Fibroblast of lung (primary cell): Measurements from ENCODE around the gene HTR1D. TPM values are rescaled to one million over a fixed set of nuclear protein-coding genes. Genes with fewer than 3 reads are reported as not detected.
A peak's percentile ranks its signal among the peaks of the same experiment; 100 is the strongest.
"Not testable (repeated sequence)": the region's sequence is repeated elsewhere in the genome, so short reads cannot be mapped to it uniquely, and the experiment has no call there.

Experiments used
- DNase-seq, 2 donors: peaks; one replicate each; pipeline versions ENCODE4 v3.0.0 to v3.0.0-alpha.2; 2010; ENCODE audit warnings: low read depth in 2 of 2
- H2AFZ ChIP-seq: 2 replicates; pipeline ENCODE4 v1.5.1; 2012; ENCODE audit warnings: low read length, control low read depth, inconsistent platforms
- H3K27ac ChIP-seq: 2 replicates; pipeline ENCODE4 v1.5.1; 2011; ENCODE audit warnings: low read length, control low read depth; ENCODE audit not compliant: insufficient read depth
- H3K27me3 ChIP-seq: 2 replicates; pipeline ENCODE4 v1.5.1; 2011; ENCODE audit warnings: mild to moderate bottlenecking, low read length; ENCODE audit not compliant: control insufficient read depth, insufficient read depth
- H3K36me3 ChIP-seq: 2 replicates; pipeline ENCODE4 v1.5.1; 2011; ENCODE audit warnings: low read length; ENCODE audit not compliant: control insufficient read depth, insufficient read depth
- H3K4me1 ChIP-seq: 2 replicates; pipeline ENCODE4 v1.5.1; 2011; ENCODE audit warnings: low read length; ENCODE audit not compliant: control insufficient read depth, insufficient read depth; ENCODE audit errors: extremely low read depth
- H3K4me2 ChIP-seq: 2 replicates; pipeline ENCODE4 v1.5.1; 2011; ENCODE audit warnings: low read length, control low read depth; ENCODE audit not compliant: insufficient read depth; ENCODE audit errors: extremely low read depth
- H3K4me3 ChIP-seq, 4 experiments: fragments of 200-600 bp in 1 of 4; sonication (generic) in 1 of 4; replicated peaks in 1 of 4; 2 replicates each; pipeline ENCODE4 v1.5.1; 2011 to 2016; ENCODE audit warnings: low read length in 4 of 4, low read depth in 3 of 4, mild to moderate bottlenecking in 3 of 4, control low read depth in 2 of 4, inconsistent platforms in 1 of 4, mixed read lengths in 1 of 4; ENCODE audit not compliant: insufficient read depth in 1 of 4; ENCODE audit errors: control extremely low read depth in 1 of 4
- H3K79me2 ChIP-seq: 2 replicates; pipeline ENCODE4 v1.5.1; 2012; ENCODE audit warnings: mild to moderate bottlenecking, low read length, inconsistent platforms; ENCODE audit not compliant: control insufficient read depth, insufficient read depth
- H3K9ac ChIP-seq: 2 replicates; pipeline ENCODE4 v1.5.1; 2011; ENCODE audit warnings: mild to moderate bottlenecking, low read length, control low read depth; ENCODE audit not compliant: insufficient read depth
- H3K9me3 ChIP-seq: 2 replicates; pipeline ENCODE4 v1.5.1; 2012; ENCODE audit warnings: low read depth, low read length; ENCODE audit not compliant: control insufficient read depth, insufficient read depth
- H4K20me1 ChIP-seq: 2 replicates; pipeline ENCODE4 v1.5.1; 2011; ENCODE audit warnings: low read length; ENCODE audit not compliant: control insufficient read depth, insufficient read depth; ENCODE audit errors: extremely low read depth
- EZH2 ChIP-seq: IDR thresholded peaks from 2 replicates; pipeline ENCODE4 v1.5.1; 2012; ENCODE audit warnings: low read length, control low read depth, mild to moderate bottlenecking; ENCODE audit errors: missing control alignments
- polyA plus RNA-seq, 2 donors: library from polyadenylated mRNA; depleted of rRNA in 1 of 2; stranded (reverse) in 1 of 2; unstranded in 1 of 2; fragments of >200 nt; gene quantifications; 2 replicates each; pipeline ENCODE4 v1.2.1, GENCODE V29; 2011 to 2012; ENCODE audit warnings: missing spikeins in 1 of 2
- total RNA-seq: library from RNA; depleted of rRNA; stranded (reverse); fragments of >200 nt; gene quantifications from 2 replicates; pipeline ENCODE4 v1.2.1, GENCODE V29; 2014
- TF ChIP-seq, protein P1 (sequence below), 2 donors: IDR thresholded peaks in 1 of 2; conservative IDR thresholded peaks in 1 of 2; 1 replicate in 1 of 2; 2 replicates in 1 of 2; pipeline ENCODE4 v1.5.1; 2011 to 2012; ENCODE audit warnings: low read length in 2 of 2, control low read depth in 1 of 2, inconsistent platforms in 1 of 2, low read depth in 1 of 2, mild to moderate bottlenecking in 1 of 2

The HTR1D gene
- total and polyA plus RNA-seq, 2 donors (not counting 1 experiment from before 2014, with no cell fraction given): not detected

DNA sequence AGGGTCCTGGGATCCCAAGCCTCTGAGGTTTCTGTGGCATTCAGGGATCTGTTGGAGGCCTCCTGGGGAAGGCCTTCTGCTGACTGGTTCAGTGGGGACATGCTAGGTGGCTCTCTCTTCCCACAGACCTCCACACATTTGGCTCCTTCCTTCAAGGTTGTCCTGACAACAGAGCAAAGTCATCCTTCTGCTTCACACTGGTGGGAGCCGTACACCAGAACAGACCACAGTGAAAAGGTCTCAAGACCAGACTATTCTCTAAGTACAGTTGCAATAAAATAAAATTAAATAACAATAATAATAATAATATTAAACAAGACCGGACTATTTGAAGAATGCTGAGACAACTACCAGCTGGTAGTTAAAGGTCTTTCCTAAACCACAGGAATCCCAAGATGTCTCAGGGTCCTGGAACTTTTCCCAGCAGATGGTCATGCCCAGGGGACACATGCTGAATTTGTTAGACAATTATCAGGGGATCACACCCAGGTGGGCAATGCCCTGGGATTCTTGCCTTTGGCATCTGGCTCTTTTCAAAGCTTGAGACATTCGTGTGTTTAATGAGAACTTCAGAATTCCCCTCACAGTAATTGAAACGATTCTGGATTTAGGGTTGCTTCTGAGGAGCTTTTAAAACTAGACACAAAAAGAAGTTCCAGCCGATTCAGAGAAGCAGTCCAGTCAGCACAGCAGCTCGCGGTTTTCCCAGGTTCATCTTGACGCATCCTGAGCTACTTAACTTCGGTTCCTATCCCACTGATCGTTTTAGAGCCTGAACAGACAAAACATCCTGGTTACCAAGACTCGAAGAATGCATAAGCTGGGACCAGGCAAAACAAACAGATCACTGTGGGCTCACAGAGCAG is 22.9 kb downstream of the HTR1D start:
- TF ChIP-seq, protein P1, sequence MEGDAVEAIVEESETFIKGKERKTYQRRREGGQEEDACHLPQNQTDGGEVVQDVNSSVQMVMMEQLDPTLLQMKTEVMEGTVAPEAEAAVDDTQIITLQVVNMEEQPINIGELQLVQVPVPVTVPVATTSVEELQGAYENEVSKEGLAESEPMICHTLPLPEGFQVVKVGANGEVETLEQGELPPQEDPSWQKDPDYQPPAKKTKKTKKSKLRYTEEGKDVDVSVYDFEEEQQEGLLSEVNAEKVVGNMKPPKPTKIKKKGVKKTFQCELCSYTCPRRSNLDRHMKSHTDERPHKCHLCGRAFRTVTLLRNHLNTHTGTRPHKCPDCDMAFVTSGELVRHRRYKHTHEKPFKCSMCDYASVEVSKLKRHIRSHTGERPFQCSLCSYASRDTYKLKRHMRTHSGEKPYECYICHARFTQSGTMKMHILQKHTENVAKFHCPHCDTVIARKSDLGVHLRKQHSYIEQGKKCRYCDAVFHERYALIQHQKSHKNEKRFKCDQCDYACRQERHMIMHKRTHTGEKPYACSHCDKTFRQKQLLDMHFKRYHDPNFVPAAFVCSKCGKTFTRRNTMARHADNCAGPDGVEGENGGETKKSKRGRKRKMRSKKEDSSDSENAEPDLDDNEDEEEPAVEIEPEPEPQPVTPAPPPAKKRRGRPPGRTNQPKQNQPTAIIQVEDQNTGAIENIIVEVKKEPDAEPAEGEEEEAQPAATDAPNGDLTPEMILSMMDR (conservative IDR thresholded peaks at IDR 0.05 in 1 of 2, IDR thresholded peaks at IDR 0.05 in 1 of 2; ENCODE audit: low read depth in 1 of 2, low read length in 2 of 2): no peak
- no peak for TF ChIP-seq EZH2
- no peaks in the 10 kb centered on the region for H3K9me3 ChIP-seq
- H3K79me2 ChIP-seq: no peaks in the 10 kb centered on the region
- H2AFZ ChIP-seq: no peak overlapping the region
- H3K4me1 ChIP-seq: peaks cover 15% of the 10 kb centered on the region
- H3K27me3 ChIP-seq: no peaks in the 10 kb centered on the region
- peak overlapping the region; percentile 41 for H3K4me2 ChIP-seq
- H3K9ac ChIP-seq: no peak overlapping the region
- peak overlapping the region; percentile 18 for H3K27ac ChIP-seq
- no peaks in the 10 kb centered on the region for H4K20me1 ChIP-seq
- no peaks in the 10 kb centered on the region for H3K36me3 ChIP-seq
- H3K4me3 ChIP-seq: no peak overlapping the region
- peak; percentile 60 to 98 for DNase-seq

DNA sequence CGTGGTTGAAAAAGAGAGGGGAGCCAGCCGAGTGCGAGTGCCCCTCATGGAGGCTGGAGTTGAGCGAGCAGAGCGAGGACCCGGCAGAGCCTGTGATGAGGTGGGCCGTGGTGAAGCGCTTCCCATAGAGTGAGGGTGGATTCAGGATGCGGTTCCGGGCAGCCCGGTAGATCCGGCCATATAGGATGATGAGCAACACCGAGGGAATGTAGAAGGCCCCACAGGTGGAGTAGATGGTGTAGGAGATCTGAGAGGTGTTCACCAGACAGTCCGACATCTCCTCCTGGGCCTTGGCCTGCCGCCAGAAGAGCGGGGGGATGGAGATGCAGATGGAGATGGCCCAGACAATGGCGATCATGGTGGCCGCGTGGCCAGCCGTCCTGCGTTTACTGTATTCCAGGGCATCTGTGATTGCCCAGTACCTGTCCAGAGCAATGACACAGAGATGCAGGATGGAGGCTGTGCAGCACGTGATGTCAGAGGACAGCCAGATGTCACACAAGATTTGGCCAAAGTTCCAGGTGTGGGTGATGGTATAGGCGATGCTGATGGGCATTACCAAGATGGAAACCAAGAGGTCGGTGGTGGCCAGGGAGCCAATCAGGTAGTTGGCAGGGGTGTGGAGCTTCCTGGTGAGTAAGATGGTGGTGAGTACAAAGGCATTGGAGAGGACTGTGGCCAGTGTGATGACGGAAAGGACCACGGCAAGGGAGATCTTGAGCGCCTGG is 23.7 kb downstream of the HTR1D start:
- Histone ChIP-seq H3K9me3 (no peaks in the 10 kb centered on the region), H3K4me3 (no peak overlapping the region), H3K4me2 (peak overlapping the region; percentile 32), H3K27ac (no peak overlapping the region), H3K4me1 (peaks cover 15% of the 10 kb centered on the region), H2AFZ (no peak overlapping the region), H3K36me3 (no peaks in the 10 kb centered on the region), H3K79me2 (no peaks in the 10 kb centered on the region), H4K20me1 (no peaks in the 10 kb centered on the region), H3K9ac (no peak overlapping the region), H3K27me3 (no peaks in the 10 kb centered on the region)
- DNase-seq: no peak
- no peak for TF ChIP-seq EZH2
- TF ChIP-seq, protein P1 (conservative IDR thresholded peaks at IDR 0.05 in 1 of 2, IDR thresholded peaks at IDR 0.05 in 1 of 2; ENCODE audit: low read depth in 1 of 2, low read length in 2 of 2): no peak

- peaks cover 7% of the 10 kb centered on the region for H3K4me1 ChIP-seq
- no peaks in the 10 kb centered on the region for H3K79me2 ChIP-seq
- no peak overlapping the region for H2AFZ ChIP-seq
- no peak for DNase-seq
- no peak overlapping the region for H3K4me3 ChIP-seq
- H3K27me3 ChIP-seq: no peaks in the 10 kb centered on the region
- no peaks in the 10 kb centered on the region for H3K9me3 ChIP-seq
- H3K9ac ChIP-seq: no peak overlapping the region
- TF ChIP-seq, protein P1 (conservative IDR thresholded peaks at IDR 0.05 in 1 of 2, IDR thresholded peaks at IDR 0.05 in 1 of 2; ENCODE audit: low read depth in 1 of 2, low read length in 2 of 2): no peak
- TF ChIP-seq EZH2: no peak
- H4K20me1 ChIP-seq: no peaks in the 10 kb centered on the region
- no peaks in the 10 kb centered on the region for H3K36me3 ChIP-seq
- no peak overlapping the region for H3K27ac ChIP-seq
- no peak overlapping the region for H3K4me2 ChIP-seq
Measured at GRCh38 chr1:23191199-23191598, 26.1 kb downstream of the HTR1D start.

DNA sequence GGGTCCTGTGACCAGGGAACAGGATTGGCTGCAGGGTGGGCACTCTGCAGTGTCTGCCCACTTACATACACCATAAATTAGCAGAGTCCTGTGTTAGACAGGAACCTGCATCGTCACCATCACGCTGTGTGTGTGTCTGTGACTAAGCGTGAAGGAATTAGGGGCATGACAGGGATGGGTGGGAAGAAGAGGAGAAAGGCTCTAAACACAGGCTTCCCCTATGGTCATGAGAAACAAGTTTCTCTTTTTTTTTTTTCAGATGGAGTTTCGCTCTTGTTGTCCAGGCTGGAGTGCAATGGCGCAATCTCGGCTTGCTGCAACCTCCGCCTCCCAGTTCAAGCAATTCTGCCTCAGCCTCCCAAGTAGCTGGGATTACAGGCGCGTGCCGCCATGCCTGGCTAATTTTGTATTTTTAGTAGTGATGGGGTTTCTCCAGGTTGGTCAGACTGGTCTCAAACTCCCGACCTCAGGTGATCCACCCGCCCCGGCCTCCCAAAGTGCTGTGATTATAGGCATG is 28.3 kb downstream of the HTR1D start:
- H3K36me3 ChIP-seq, H3K4me3 ChIP-seq, H2AFZ ChIP-seq, H3K4me2 ChIP-seq, H3K79me2 ChIP-seq, H3K4me1 ChIP-seq, H3K9ac ChIP-seq, H3K9me3 ChIP-seq, H4K20me1 ChIP-seq, H3K27me3 ChIP-seq, H3K27ac ChIP-seq: not testable (repeated sequence)
- DNase-seq: peak; percentile 73 to 98
